ENCODE data around the gene AIF1. TPM values are rescaled to one million over a fixed set of nuclear protein-coding genes. Genes with fewer than 3 reads are reported as not detected.

AIF1 gene
- 10 to 100 TPM; 11.3 to 11.7 TPM for total RNA-seq

- Mint-ChIP-seq H3K9me3 (no peaks in the 10 kb centered on the region), H3K36me3 (ENCODE audit: low read depth) (no peaks in the 10 kb centered on the region), H3K4me3 (peak within 1 kb of the TSS; percentile 16), H3K27me3 (peaks cover 2% of the 10 kb centered on the region), H3K27ac (peak within 1 kb of the TSS; percentile 12), H3K4me1 (peaks cover 32% of the 10 kb centered on the region)
- POLR2A ChIA-PET, result interaction anchor here (0.6 to 1.1 kb wide), 2 partner anchors 17 to 68 kb away, joined by 3 to 4 read pairs; partner anchors contain the start of gene NFKBIL1
- CTCF ChIA-PET, result interaction anchor here (1.8 kb wide), 1 partner anchor 17 kb away, joined by 4 read pairs; no protein-coding TSS in a partner anchor
- DNase-seq, result no peak
Measured at GRCh38 chr6:31614684-31615578, at the start of gene AIF1. TSS of gene AIF1 (plus strand) at chr6:31615234. CDS start at chr6:31615330, 96 bp downstream.

DNA sequence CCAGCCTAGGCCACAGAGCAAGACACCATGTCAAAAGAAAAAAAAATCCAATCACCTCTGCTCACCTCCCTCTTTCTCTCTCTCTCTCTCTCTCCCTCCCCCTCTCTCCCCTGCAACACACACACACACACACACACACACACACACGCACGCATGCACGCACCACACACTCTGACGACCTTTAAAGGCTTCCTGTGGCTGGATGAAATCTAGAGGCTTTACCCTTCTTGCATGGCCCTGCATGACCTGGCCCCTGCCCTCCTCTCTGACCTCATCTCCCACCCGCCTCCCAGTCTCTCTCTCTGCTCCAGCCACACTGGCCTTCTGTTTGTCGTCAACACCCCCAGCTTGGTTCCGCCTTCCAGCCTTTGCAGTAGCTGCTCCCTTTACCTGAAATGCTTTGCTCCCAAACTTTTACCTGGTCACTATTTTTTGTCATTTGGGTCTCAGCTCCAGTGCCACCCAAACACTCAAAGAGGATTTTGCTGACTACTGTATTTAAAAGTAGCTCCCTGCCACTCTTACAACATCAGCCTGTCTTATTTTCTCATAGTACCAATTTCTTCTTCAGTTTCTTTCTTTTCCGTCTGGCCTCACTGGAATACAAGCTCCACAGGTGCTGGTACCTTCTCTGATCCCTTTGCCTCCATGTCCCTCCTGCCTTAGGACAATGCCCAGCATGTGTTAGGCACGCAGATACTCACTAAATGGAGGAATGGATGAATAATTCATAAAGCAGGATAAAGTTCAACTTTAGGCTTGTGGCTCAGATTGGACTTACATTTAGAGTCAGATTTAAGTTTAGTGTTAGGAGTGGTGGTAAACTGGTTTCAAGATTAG lies 47.3 kb upstream of the AIF1 start:
- H3K4me1 Mint-ChIP-seq, result peaks cover 64% of the 10 kb centered on the region
- no peaks in the 10 kb centered on the region for H3K9me3 Mint-ChIP-seq
- peaks cover 28% of the 10 kb centered on the region for H3K36me3 Mint-ChIP-seq (ENCODE audit: low read depth)
- H3K27ac Mint-ChIP-seq, result peak overlapping the region; percentile 66
- peak overlapping the region; percentile 4 for H3K4me3 Mint-ChIP-seq
- POLR2A ChIA-PET, result interaction anchor here (0.8 to 36.9 kb wide), 7 partner anchors 5 to 295 kb away, joined by 3 to 1578 read pairs (median 7); partner anchors contain the start of genes ATP6V1G2, DDX39B, LST1 and LTA
- H3K27me3 Mint-ChIP-seq, result peaks cover 47% of the 10 kb centered on the region
- CTCF ChIA-PET, result interaction anchor here (0.9 to 5.4 kb wide), 8 partner anchors 9 to 30 kb away, joined by 3 to 63 read pairs (median 8); partner anchors contain the start of genes DDX39B, LST1, LTB and NCR3
- DNase-seq, result no peak

DNA sequence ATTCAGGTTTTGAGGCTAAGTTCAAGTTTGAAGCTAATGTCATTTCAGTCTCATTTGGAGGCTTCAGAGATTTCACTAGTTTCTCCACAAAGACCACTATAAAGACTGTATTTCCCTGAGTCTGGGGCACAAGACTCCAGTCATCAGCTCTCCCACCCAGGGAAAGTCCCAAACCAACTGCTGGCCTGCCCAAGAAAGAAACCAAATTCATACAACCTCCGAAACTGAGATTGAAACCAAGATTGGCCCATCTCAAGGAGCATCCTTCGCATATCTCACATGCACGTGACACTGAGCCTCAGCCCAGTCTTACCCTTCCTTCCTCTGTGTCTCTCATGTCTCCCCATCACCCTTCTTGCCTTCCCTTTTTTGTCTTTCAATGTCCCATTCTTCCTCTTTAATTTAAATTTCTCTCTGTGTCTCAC lies 46.5 kb upstream of the AIF1 start:
- CTCF ChIA-PET, result interaction anchor here (1.2 to 5.4 kb wide), 7 partner anchors 8 to 29 kb away, joined by 4 to 63 read pairs (median 11); partner anchors contain the start of genes DDX39B, LST1 and LTB
- H3K4me3 Mint-ChIP-seq, result peak overlapping the region; percentile 23

DNA sequence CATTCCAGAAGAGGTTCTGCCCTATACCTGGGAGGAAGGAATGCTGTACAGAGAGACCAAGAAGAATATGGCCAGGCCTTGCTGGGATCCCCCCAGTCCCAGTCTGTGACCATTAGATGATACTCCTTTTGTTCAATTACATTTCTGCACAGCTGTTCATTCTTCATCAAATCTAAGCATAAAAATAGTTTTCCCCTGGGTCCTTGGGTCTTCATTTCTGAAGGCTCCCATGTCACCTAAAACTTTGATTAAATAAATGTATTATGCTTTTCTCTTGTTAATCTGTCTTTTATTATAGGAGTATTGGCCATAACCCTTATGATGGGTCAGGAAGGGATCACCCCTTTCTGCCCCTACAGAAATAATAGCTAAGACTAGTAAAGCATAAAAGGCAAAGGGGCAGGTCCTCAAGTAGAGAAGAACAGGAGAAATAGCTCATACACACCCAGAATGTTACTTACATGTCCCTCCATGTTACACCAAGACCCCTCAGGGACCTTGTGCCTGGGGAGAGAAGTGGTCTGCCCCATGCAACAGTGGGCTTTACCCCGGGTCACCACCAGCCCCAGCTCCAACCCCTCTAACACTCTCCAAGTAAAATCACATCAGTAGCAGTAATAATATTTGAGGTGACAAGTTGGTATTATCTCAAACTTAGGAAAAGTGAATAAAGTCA lies 45.0 kb upstream of the AIF1 start:
- H3K4me3 Mint-ChIP-seq, result no peak overlapping the region

More for the DNA sequence above, 46.5 kb upstream of the AIF1 start:
- Mint-ChIP-seq H3K27ac (peak overlapping the region; percentile 66), H3K36me3 (ENCODE audit: low read depth) (peaks cover 25% of the 10 kb centered on the region), H3K9me3 (no peaks in the 10 kb centered on the region), H3K4me1 (peaks cover 69% of the 10 kb centered on the region), H3K27me3 (peaks cover 41% of the 10 kb centered on the region)
- POLR2A ChIA-PET, result interaction anchor here (0.8 to 36.9 kb wide), 7 partner anchors 4 to 294 kb away, joined by 3 to 1578 read pairs (median 7); partner anchors contain the start of genes ATP6V1G2, DDX39B, LST1 and LTA
- DNase-seq, result peak; percentile 79

GRCh38 chr6:31572041-31572911 lies 42.8 kb upstream of the AIF1 start, which contains the start of gene LTA:
TSS of gene LTA (plus strand) at chr6:31572289. CDS start at chr6:31572743, 454 bp downstream.
- Mint-ChIP-seq H3K27ac (peak within 1 kb of the TSS; percentile 96), H3K4me1 (peaks cover 87% of the 10 kb centered on the region), H3K27me3 (peaks cover 22% of the 10 kb centered on the region), H3K36me3 (ENCODE audit: low read depth) (peaks cover 32% of the 10 kb centered on the region), H3K4me3 (peak within 1 kb of the TSS; percentile 94), H3K9me3 (no peaks in the 10 kb centered on the region)
- DNase-seq, result peak; percentile 79
- ChIA-PET CTCF (interaction anchor here (5.1 to 18.7 kb wide), 5 partner anchors 10 to 26 kb away, joined by 53 to 640 read pairs (median 70); partner anchors contain the start of genes ATP6V1G2, DDX39B, LST1 and LTB), POLR2A (interaction anchor here (1.1 to 36.9 kb wide), 8 partner anchors 0 to 165 kb away, joined by 3 to 1578 read pairs (median 108); partner anchors contain the start of genes ATP6V1G2, CLIC1, DDX39B and LST1)

More for the DNA sequence above, 45.0 kb upstream of the AIF1 start:
- Mint-ChIP-seq H3K27me3 (peaks cover 33% of the 10 kb centered on the region), H3K36me3 (ENCODE audit: low read depth) (peaks cover 18% of the 10 kb centered on the region), H3K27ac (no peak overlapping the region), H3K4me1 (peaks cover 76% of the 10 kb centered on the region), H3K9me3 (no peaks in the 10 kb centered on the region)
- CTCF ChIA-PET, result interaction anchor here (0.7 to 5.4 kb wide), 7 partner anchors 11 to 28 kb away, joined by 3 to 63 read pairs (median 6); partner anchors contain the start of genes LST1, LTB and NCR3
- DNase-seq, result no peak
- POLR2A ChIA-PET, result interaction anchor here (0.9 to 36.9 kb wide), 8 partner anchors 2 to 626 kb away, joined by 3 to 1578 read pairs (median 4); partner anchors contain the start of genes DDX39B, LST1, LTA and LTB

DNA sequence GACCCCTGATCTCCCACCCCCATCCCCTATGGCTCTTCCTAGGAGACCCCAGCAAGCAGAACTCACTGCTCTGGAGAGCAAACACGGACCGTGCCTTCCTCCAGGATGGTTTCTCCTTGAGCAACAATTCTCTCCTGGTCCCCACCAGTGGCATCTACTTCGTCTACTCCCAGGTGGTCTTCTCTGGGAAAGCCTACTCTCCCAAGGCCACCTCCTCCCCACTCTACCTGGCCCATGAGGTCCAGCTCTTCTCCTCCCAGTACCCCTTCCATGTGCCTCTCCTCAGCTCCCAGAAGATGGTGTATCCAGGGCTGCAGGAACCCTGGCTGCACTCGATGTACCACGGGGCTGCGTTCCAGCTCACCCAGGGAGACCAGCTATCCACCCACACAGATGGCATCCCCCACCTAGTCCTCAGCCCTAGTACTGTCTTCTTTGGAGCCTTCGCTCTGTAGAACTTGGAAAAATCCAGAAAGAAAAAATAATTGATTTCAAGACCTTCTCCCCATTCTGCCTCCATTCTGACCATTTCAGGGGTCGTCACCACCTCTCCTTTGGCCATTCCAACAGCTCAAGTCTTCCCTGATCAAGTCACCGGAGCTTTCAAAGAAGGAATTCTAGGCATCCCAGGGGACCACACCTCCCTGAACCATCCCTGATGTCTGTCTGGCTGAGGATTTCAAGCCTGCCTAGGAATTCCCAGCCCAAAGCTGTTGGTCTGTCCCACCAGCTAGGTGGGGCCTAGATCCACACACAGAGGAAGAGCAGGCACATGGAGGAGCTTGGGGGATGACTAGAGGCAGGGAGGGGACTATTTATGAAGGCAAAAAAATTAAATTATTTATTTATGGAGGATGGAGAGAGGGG lies 41.6 kb upstream of the AIF1 start:
- H3K27ac Mint-ChIP-seq, result peak overlapping the region; percentile 96
- DNase-seq, result no peak
- peaks cover 14% of the 10 kb centered on the region for H3K27me3 Mint-ChIP-seq
- H3K4me3 Mint-ChIP-seq, result peak overlapping the region; percentile 94
- H3K9me3 Mint-ChIP-seq, result no peaks in the 10 kb centered on the region
- POLR2A ChIA-PET, result interaction anchor here (0.7 to 36.9 kb wide), 11 partner anchors 1 to 1398 kb away, joined by 3 to 1578 read pairs (median 51); partner anchors contain the start of genes ATP6V1G2, CLIC1, DDX39B and LST1
- peaks cover 37% of the 10 kb centered on the region for H3K36me3 Mint-ChIP-seq (ENCODE audit: low read depth)
- peaks cover 80% of the 10 kb centered on the region for H3K4me1 Mint-ChIP-seq
- CTCF ChIA-PET, result interaction anchor here (1.2 to 18.7 kb wide), 6 partner anchors 11 to 289 kb away, joined by 3 to 640 read pairs (median 49); partner anchors contain the start of genes ATP6V1G2, DDX39B, LST1 and LTB

DNA sequence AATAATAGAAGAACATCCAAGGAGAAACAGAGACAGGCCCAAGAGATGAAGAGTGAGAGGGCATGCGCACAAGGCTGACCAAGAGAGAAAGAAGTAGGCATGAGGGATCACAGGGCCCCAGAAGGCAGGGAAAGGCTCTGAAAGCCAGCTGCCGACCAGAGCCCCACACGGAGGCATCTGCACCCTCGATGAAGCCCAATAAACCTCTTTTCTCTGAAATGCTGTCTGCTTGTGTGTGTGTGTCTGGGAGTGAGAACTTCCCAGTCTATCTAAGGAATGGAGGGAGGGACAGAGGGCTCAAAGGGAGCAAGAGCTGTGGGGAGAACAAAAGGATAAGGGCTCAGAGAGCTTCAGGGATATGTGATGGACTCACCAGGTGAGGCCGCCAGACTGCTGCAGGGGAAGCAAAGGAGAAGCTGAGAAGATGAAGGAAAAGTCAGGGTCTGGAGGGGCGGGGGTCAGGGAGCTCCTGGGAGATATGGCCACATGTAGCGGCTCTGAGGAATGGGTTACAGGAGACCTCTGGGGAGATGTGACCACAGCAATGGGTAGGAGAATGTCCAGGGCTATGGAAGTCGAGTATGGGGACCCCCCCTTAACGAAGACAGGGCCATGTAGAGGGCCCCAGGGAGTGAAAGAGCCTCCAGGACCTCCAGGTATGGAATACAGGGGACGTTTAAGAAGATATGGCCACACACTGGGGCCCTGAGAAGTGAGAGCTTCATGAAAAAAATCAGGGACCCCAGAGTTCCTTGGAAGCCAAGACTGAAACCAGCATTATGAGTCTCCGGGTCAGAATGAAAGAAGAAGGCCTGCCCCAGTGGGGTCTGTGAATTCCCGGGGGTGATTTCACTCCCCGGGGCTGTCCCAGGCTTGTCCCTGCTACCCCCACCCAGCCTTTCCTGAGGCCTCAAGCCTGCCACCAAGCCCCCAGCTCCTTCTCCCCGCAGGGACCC lies 40.6 kb upstream of the AIF1 start:
- CTCF ChIA-PET, result interaction anchor here (0.7 to 18.7 kb wide), 9 partner anchors 10 to 288 kb away, joined by 3 to 640 read pairs (median 7); partner anchors contain the start of genes ATP6V1G2, DDX39B, LST1 and LTB
- DNase-seq, result no peak
- POLR2A ChIA-PET, result interaction anchor here (0.5 to 36.9 kb wide), 18 partner anchors 2 to 1398 kb away, joined by 3 to 1578 read pairs (median 9); partner anchors contain the start of genes ATP6V1G2, BAG6, CLIC1 and CSNK2B
- Mint-ChIP-seq H3K27ac (peak overlapping the region; percentile 96), H3K9me3 (no peaks in the 10 kb centered on the region), H3K27me3 (peaks cover 10% of the 10 kb centered on the region), H3K4me1 (peaks cover 80% of the 10 kb centered on the region), H3K4me3 (peak overlapping the region; percentile 94), H3K36me3 (ENCODE audit: low read depth) (peaks cover 46% of the 10 kb centered on the region)

DNA sequence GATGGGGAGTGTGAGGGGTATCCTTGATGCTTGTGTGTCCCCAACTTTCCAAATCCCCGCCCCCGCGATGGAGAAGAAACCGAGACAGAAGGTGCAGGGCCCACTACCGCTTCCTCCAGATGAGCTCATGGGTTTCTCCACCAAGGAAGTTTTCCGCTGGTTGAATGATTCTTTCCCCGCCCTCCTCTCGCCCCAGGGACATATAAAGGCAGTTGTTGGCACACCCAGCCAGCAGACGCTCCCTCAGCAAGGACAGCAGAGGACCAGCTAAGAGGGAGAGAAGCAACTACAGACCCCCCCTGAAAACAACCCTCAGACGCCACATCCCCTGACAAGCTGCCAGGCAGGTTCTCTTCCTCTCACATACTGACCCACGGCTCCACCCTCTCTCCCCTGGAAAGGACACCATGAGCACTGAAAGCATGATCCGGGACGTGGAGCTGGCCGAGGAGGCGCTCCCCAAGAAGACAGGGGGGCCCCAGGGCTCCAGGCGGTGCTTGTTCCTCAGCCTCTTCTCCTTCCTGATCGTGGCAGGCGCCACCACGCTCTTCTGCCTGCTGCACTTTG lies 39.6 kb upstream of the AIF1 start, which contains the start of gene TNF:
TNF (plus strand) TSS at position 231 of the 567 bp plus-strand sequence; CDS start at position 408, 177 bp downstream.
- H3K9me3 Mint-ChIP-seq, result no peaks in the 10 kb centered on the region
- H3K27me3 Mint-ChIP-seq, result peaks cover 2% of the 10 kb centered on the region
- peak; percentile 91 for DNase-seq
- ChIA-PET POLR2A (interaction anchor here (0.6 to 36.9 kb wide), 20 partner anchors 3 to 1396 kb away, joined by 3 to 1578 read pairs (median 6); partner anchors contain the start of genes ATP6V1G2, BAG6, C6orf47 and CLIC1), CTCF (interaction anchor here (0.7 to 18.7 kb wide), 8 partner anchors 9 to 260 kb away, joined by 3 to 640 read pairs (median 18); partner anchors contain the start of genes ATP6V1G2, DDX39B, LST1 and LTB)
- H3K27ac Mint-ChIP-seq, result peak within 1 kb of the TSS; percentile 96
- peaks cover 56% of the 10 kb centered on the region for H3K36me3 Mint-ChIP-seq (ENCODE audit: low read depth)
- H3K4me3 Mint-ChIP-seq, result peak within 1 kb of the TSS; percentile 94
- H3K4me1 Mint-ChIP-seq, result peaks cover 73% of the 10 kb centered on the region
